Measurements from ENCODE around the gene CLDN5. TPM values are rescaled to one million over a fixed set of nuclear protein-coding genes. Genes with fewer than 3 reads are reported as not detected.

The CLDN5 gene
- total RNA-seq, 1 experiment from 2014 or later: 0.44 TPM

DNA sequence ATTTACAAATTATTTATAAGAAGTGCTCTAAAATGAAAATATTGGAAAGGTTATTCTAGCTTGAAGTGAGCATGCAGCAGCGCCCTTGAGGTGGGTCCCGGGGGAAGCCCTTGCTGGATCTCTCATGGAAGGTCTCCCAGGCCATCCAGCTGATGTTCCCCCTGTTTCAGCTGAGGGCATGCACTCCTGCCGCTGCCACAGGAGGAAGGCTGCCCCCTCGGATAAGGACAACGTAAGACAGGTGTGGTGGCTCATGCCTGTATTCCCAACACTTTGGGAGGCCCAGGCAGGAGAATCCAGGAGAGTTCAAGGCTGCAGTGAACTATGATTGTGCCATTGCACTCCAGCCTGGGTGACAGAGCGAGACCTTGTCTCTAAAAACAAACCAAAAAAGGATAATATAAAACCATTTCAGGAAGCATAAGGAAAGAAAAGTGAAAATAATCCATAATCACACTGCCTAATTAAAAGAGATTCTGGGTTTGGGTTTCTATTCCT lies 29.5 kb downstream of the CLDN5 start:
- WGBS (ENCODE audit: extremely low coverage, insufficient read length, low lambda C conversion rate): no CpG with 5 or more reads among the region's 6 CpGs
- Histone ChIP-seq H3K9me3 (ENCODE audit: control insufficient read depth, low read depth, low read length) (no peaks in the 10 kb centered on the region), H4K20me1 (ENCODE audit: control insufficient read depth, insufficient read depth, insufficient read length) (no peaks in the 10 kb centered on the region), H2BK15ac (ENCODE audit: low read depth, low read length) (no peak overlapping the region), H3K4me1 (ENCODE audit: insufficient read depth, low read length) (no peaks in the 10 kb centered on the region), H3K79me1 (ENCODE audit: insufficient read depth, low read depth, low read length, poor library complexity, severe bottlenecking) (no peaks in the 10 kb centered on the region), H3K27me3 (ENCODE audit: insufficient read depth, low read length) (no peaks in the 10 kb centered on the region), H3K23me2 (ENCODE audit: insufficient read length, low read depth, low read length, poor library complexity, severe bottlenecking) (no peaks in the 10 kb centered on the region), H3K23ac (ENCODE audit: insufficient read length, low read depth, low read length) (no peak overlapping the region), H4K8ac (replicated peaks; ENCODE audit: insufficient read length, low read depth, low read length) (no peak overlapping the region), H2BK12ac (ENCODE audit: insufficient read length, low read depth, low read length) (no peak overlapping the region), H2BK120ac (ENCODE audit: low read depth, low read length, poor library complexity, severe bottlenecking) (no peak overlapping the region), H3K18ac (ENCODE audit: insufficient read length, low read depth, low read length) (no peak overlapping the region), H3K4ac (ENCODE audit: low read depth, low read length) (no peak overlapping the region), H2BK5ac (ENCODE audit: insufficient read length, low read length) (no peak overlapping the region), H3K27ac (ENCODE audit: insufficient read length, low read depth, low read length) (no peak overlapping the region), H3K56ac (ENCODE audit: insufficient read length, low read depth, low read length) (no peak overlapping the region), H2AK5ac (ENCODE audit: insufficient read length, low read length) (no peak overlapping the region), H4K5ac (ENCODE audit: insufficient read length, low read depth, low read length) (no peak overlapping the region), H2BK20ac (ENCODE audit: low read depth, low read length, poor library complexity, severe bottlenecking) (no peak overlapping the region), H3K9ac (ENCODE audit: extremely low read depth, insufficient read length, low read length) (no peak overlapping the region), H3K4me2 (ENCODE audit: insufficient read depth, insufficient read length, low read length) (no peak overlapping the region), H3T11ph (ENCODE audit: low read length) (no peak overlapping the region), H3K14ac (ENCODE audit: insufficient read depth, low read length) (no peak overlapping the region), H4K91ac (ENCODE audit: insufficient read length, low read depth, low read length) (no peak overlapping the region), H3K79me2 (ENCODE audit: insufficient read depth, low read length) (no peaks in the 10 kb centered on the region), H2AFZ (ENCODE audit: low read length) (no peak overlapping the region)
- H3K27me3 Mint-ChIP-seq (ENCODE audit: low read depth): no peaks in the 10 kb centered on the region
- H3K36me3 Mint-ChIP-seq (ENCODE audit: insufficient read depth in 1 of 3, low read depth in 3 of 3): peaks cover 5 to 80% (median 58%) of the 10 kb centered on the region in 3 experiments
- no peaks in the 10 kb centered on the region for H3K4me1 Mint-ChIP-seq
- no peak for DNase-seq
- H3K9me3 Mint-ChIP-seq: no peaks in the 10 kb centered on the region
- H3K27ac Mint-ChIP-seq: no peak overlapping the region
- no peak overlapping the region for H3K4me3 Mint-ChIP-seq
- TF ChIP-seq, protein P1, sequence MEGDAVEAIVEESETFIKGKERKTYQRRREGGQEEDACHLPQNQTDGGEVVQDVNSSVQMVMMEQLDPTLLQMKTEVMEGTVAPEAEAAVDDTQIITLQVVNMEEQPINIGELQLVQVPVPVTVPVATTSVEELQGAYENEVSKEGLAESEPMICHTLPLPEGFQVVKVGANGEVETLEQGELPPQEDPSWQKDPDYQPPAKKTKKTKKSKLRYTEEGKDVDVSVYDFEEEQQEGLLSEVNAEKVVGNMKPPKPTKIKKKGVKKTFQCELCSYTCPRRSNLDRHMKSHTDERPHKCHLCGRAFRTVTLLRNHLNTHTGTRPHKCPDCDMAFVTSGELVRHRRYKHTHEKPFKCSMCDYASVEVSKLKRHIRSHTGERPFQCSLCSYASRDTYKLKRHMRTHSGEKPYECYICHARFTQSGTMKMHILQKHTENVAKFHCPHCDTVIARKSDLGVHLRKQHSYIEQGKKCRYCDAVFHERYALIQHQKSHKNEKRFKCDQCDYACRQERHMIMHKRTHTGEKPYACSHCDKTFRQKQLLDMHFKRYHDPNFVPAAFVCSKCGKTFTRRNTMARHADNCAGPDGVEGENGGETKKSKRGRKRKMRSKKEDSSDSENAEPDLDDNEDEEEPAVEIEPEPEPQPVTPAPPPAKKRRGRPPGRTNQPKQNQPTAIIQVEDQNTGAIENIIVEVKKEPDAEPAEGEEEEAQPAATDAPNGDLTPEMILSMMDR (conservative IDR thresholded peaks at IDR 0.05): no peak

Data from H9 (cell line).